IgD-negative memory B cell (primary cell): Measurements from ENCODE around the gene SMPD1. TPM values are rescaled to one million over a fixed set of nuclear protein-coding genes. Genes with fewer than 3 reads are reported as not detected.
A peak's percentile ranks its signal among the peaks of the same experiment; 100 is the strongest.

Experiments used
- H3K27ac Mint-ChIP-seq, 3 donors: one replicate each; pipeline ENCODE4 v1.8.0; 2020 to 2022; ENCODE audit warnings: mild to moderate bottlenecking in 3 of 3, mixed read lengths in 3 of 3, moderate library complexity in 1 of 3
- H3K27me3 Mint-ChIP-seq: one replicate; pipeline ENCODE4 v1.8.0; 2021; ENCODE audit warnings: mixed read lengths
- H3K36me3 Mint-ChIP-seq: one replicate; pipeline ENCODE4 v1.8.0; 2020; ENCODE audit warnings: mild to moderate bottlenecking, mixed read lengths
- H3K4me1 Mint-ChIP-seq, 3 donors: one replicate each; pipeline ENCODE4 v1.8.0; 2020 to 2022; ENCODE audit warnings: mixed read lengths in 3 of 3, mild to moderate bottlenecking in 1 of 3
- H3K4me3 Mint-ChIP-seq, 4 donors: one replicate each; pipeline ENCODE4 v1.8.0; 2020 to 2022; ENCODE audit warnings: mild to moderate bottlenecking in 4 of 4, mixed read lengths in 4 of 4, moderate library complexity in 3 of 4
- H3K9me3 Mint-ChIP-seq, 3 donors: one replicate each; pipeline ENCODE4 v1.8.0; 2020 to 2021; ENCODE audit warnings: mixed read lengths in 3 of 3, mild to moderate bottlenecking in 1 of 3
- polyA plus RNA-seq: library from polyadenylated mRNA; unstranded; fragments of 300-500 nt; fragmentation: Illumina TruSeq; gene quantifications from one replicate; pipeline ENCODE4 v1.2.3, GENCODE V29; 2021

Gene SMPD1
- polyA plus RNA-seq, 1 donor from 2014 or later = 4.9 TPM

DNA sequence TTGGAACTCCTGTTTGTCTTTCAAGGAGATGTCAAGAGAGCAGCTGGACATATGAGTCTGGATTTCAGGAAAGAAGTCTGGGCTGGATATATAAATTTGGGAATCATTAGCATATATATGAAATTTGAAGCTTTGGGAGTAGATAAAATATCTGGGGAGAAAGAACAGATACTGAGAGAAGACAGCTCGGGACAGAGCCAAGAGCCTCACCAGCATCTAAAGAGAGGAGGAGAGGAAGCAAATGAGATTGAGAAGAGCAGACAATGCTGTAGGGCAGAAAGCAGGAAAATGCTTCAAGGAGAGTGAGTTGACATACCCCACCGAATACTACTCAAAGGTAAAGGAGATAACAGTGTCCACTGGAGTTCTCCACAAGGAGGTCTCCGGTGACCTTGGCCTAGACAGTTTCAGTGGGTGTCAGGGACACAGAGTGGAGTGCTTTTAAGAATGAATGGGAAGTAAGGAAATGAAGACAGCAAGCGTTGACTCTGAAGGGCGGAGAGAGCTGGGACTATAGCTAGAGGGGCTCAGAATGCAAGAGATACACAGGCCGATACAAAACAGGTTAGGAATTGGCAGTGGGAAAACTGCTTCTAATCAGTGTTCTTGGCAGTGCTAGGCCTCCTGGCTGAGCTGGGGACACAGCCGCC, 27.8 kb downstream of the SMPD1 start:
- Mint-ChIP-seq H3K27me3 (peaks cover 12% of the 10 kb centered on the region), H3K36me3 (no peaks in the 10 kb centered on the region), H3K4me1 (peaks cover 1 to 6% (median 4%) of the 10 kb centered on the region in 3 donors), H3K9me3 (no peaks in the 10 kb centered on the region), H3K27ac (no peak overlapping the region), H3K4me3 (no peak overlapping the region)

DNA sequence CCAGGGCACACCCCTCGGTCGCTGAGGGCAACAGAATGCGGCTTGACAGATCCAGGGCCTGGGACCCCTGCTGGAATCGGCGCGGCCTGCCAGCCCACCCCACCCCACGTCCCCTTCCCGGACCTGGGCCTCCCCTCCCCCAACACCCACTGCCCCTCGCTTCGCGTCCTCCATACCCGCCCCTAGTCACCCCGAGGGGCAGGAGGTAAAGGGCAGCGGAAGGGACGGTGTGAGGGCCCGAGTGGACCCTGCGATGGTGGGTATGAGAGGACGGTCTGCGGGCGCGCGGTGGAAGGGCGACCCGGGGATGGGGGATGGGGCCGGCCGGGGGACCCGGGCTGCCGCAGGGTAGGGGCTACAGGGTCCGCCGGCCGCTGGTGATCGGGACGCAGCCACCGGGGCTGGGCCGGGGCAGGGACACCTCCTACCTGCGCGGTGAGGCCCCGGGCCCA, 28.3 kb downstream of the SMPD1 start:
- H3K4me3 Mint-ChIP-seq = no peak overlapping the region

DNA sequence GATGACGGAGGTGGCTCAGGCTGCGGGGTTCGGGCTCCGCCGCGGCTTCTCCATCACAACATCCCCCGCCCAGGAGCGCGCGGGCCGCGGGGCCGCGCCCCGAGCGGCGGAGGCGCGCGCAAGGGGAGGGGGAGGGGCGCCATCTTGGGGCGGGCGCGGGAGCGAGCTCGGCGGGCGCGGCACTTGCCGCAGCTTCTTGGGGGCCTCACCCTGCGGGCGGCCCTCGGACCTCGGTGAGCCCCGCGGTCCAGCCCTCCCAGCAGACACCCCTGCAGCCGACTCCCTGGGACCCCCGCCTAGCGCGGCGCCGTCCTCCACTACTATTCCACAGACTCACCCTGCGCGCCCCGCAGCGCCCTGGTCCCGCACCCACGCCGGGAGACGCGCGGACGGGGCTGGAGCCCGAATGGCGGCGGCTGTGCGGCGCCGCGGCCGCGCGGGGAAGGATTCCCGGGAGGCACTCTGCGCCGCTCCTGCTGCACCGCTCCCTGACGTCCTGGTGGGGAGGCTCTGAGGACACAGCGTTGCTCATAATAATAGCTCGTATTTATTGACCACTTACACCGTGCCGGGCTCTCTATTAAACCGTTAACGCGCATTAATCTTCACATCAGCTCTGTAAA, 28.8 kb downstream of the SMPD1 start, which contains the start of gene APBB1:
TSS of gene APBB1 (minus strand) at position 86 of the 623 bp plus-strand sequence. CDS start 7,747 bp downstream, outside the sequence.
- Mint-ChIP-seq H3K27me3 (peaks cover 14% of the 10 kb centered on the region), H3K9me3 (no peaks in the 10 kb centered on the region), H3K27ac (peak within 1 kb of the TSS; percentile 33 to 63 (median 55)), H3K4me1 (peaks cover 1 to 4% (median 4%) of the 10 kb centered on the region in 3 donors), H3K4me3 (peak within 1 kb of the TSS in 3 of 4 donors; percentile 89 to 90 (median 89)), H3K36me3 (no peaks in the 10 kb centered on the region)

More for the DNA sequence above, 28.3 kb downstream of the SMPD1 start:
- H3K27me3 Mint-ChIP-seq = peaks cover 12% of the 10 kb centered on the region
- H3K36me3 Mint-ChIP-seq = no peaks in the 10 kb centered on the region
- H3K4me1 Mint-ChIP-seq = peaks cover 1 to 4% (median 4%) of the 10 kb centered on the region in 3 donors
- no peaks in the 10 kb centered on the region for H3K9me3 Mint-ChIP-seq
- H3K27ac Mint-ChIP-seq = no peak overlapping the region

DNA sequence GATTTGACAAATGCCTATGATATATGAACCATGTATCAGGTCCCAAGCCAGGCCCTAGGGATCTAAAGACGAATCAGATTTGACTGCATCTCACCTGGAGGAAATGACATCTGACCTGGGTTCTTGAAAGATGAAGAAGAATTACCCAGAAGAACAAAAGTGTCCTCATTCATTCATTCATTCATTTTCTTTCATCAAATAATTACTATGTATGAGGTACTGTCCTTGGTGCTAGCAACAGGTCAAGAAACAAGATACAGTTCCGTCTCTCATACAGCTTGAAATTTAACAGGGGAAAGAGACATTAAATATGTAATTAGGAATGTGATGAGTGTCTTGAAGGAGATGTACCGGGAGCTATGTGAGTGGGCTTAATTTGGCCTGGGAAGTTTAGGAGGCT, 30.4 kb downstream of the SMPD1 start:
- H3K36me3 Mint-ChIP-seq = no peaks in the 10 kb centered on the region
- H3K27ac Mint-ChIP-seq = no peak overlapping the region
- peak overlapping the region in 3 of 4 donors; percentile 2 to 89 (median 47) for H3K4me3 Mint-ChIP-seq
- H3K27me3 Mint-ChIP-seq = peaks cover 24% of the 10 kb centered on the region
- peaks cover 1 to 4% (median 4%) of the 10 kb centered on the region in 3 donors for H3K4me1 Mint-ChIP-seq
- no peaks in the 10 kb centered on the region for H3K9me3 Mint-ChIP-seq

DNA sequence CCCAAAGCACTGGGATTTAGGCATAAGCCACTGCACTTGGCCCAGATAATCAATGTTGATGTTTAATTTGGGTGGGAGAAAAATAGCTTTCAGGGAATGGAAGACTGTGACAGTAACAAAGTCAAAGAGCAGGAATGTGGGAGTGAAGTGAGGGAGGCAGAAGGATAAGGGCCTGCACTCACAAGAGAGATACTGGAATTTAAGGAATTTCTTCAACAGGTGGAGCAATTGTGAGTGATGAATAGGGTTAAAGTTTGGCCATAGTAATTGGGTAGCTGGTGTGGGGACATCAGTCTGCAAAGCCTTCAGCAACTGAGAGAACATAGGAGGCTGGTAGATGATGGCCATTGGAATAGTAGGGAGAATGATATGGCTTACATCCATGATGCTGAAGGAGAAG, 37.2 kb downstream of the SMPD1 start:
- H3K4me3 Mint-ChIP-seq = no peak overlapping the region
- peaks cover 18% of the 10 kb centered on the region for H3K27me3 Mint-ChIP-seq
- no peaks in the 10 kb centered on the region for H3K4me1 Mint-ChIP-seq
- no peaks in the 10 kb centered on the region for H3K9me3 Mint-ChIP-seq
- H3K36me3 Mint-ChIP-seq = peaks cover 2% of the 10 kb centered on the region
- no peak overlapping the region for H3K27ac Mint-ChIP-seq

DNA sequence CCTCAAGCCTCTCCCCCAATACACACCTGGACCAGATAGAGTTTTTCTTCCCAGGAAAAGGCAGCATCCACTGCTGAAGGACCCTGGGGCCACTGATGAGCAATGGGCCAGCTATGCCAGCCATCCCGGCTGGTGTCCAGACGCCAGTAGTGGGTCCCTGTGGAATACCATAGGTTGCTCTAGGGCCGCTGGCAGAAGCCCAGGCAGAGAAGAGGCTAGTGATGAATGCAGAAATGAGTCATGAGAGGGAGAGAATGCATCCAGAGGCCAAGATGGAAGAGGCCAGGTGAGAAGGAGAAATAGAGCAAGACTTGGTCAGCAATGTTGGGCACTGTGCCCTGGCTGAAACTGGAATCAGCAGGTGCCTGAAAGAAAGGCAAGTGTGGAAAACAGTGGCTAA, 41.6 kb downstream of the SMPD1 start:
- Mint-ChIP-seq H3K4me3 (no peak overlapping the region), H3K4me1 (peaks cover 0 to 2% (median 0%) of the 10 kb centered on the region in 3 donors), H3K27me3 (peaks cover 8% of the 10 kb centered on the region), H3K36me3 (peaks cover 2% of the 10 kb centered on the region), H3K27ac (no peak overlapping the region), H3K9me3 (no peaks in the 10 kb centered on the region)

DNA sequence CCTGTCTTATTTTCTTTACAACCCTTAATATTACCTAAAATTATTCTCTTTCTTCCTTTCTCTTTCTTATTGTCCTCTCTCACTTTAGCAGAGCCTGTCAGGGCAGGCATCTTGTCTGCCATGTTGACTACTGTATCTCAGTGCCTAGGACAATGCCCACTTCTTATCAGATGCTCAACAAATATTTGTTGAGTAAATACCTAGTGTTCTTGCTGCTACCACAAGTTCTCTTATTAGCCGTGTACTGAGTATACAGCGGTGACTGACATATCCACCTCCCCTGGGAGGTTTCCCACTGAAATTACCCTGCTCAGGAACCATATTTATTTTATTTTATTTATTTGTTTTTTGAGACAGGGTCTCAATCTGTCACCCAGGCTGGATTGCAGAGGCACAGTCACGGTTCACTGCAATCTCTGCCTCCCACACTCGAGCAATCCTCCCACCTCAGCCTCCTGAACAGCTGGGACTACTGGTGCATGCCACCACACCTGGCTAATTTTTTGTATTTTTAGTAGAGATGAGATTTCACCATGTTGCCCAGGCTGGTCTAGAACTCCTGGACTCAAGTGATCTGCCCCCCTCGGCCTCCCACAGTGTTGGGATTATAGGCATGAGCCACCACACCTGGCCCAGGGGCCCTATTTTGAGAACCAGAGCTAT, 43.9 kb downstream of the SMPD1 start:
- Mint-ChIP-seq H3K4me3 (no peak overlapping the region), H3K27me3 (peaks cover 8% of the 10 kb centered on the region), H3K4me1 (peaks cover 0 to 2% (median 0%) of the 10 kb centered on the region in 3 donors), H3K36me3 (peaks cover 2% of the 10 kb centered on the region), H3K27ac (no peak overlapping the region), H3K9me3 (no peaks in the 10 kb centered on the region)

DNA sequence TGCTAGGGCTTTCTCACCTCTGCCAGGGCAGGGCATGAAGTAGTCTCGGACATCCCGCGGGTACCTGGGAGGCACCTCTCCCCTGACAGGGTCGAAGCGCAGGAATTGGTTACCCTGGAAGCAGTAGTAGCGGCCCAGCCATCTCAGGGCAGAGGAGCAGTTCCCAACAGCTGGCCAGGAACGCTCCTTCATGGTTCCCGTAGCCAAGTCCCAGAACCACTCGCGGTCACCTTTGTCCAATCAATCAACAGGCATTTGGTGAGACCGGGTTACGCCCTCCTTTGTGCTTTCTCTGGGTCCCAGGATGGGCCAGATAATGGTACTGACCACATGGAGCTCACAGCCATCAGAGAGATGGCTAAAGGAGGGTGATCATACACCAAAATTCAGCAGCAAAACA, 47.1 kb downstream of the SMPD1 start:
- H3K4me1 Mint-ChIP-seq = peaks cover 0 to 2% (median 0%) of the 10 kb centered on the region in 3 donors
- no peaks in the 10 kb centered on the region for H3K9me3 Mint-ChIP-seq
- H3K27me3 Mint-ChIP-seq = peaks cover 8% of the 10 kb centered on the region
- no peak overlapping the region for H3K27ac Mint-ChIP-seq
- no peaks in the 10 kb centered on the region for H3K36me3 Mint-ChIP-seq
- no peak overlapping the region for H3K4me3 Mint-ChIP-seq

DNA sequence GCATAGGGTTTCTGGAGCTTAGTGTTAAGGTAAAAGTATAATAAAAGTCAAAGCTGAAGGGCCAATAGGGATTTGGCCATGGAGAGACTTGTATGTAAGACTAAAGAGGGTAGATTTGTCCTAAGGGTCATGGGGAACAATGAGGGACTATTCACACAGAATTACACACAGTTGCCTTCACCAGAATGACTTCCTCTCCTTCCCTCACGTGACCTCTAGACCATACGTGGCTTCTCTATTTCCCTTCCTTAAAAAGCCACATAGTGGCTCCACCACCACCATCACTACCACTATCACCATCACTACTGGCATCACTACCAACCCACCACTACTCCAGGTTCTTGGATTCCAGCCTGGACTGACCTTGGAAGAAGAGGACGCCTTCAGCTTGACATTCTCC, 47.7 kb downstream of the SMPD1 start:
- H3K36me3 Mint-ChIP-seq = no peaks in the 10 kb centered on the region
- no peak overlapping the region for H3K4me3 Mint-ChIP-seq
- H3K9me3 Mint-ChIP-seq = no peaks in the 10 kb centered on the region
- H3K4me1 Mint-ChIP-seq = peaks cover 0 to 2% (median 0%) of the 10 kb centered on the region in 3 donors
- H3K27me3 Mint-ChIP-seq = peaks cover 8% of the 10 kb centered on the region
- no peak overlapping the region for H3K27ac Mint-ChIP-seq

DNA sequence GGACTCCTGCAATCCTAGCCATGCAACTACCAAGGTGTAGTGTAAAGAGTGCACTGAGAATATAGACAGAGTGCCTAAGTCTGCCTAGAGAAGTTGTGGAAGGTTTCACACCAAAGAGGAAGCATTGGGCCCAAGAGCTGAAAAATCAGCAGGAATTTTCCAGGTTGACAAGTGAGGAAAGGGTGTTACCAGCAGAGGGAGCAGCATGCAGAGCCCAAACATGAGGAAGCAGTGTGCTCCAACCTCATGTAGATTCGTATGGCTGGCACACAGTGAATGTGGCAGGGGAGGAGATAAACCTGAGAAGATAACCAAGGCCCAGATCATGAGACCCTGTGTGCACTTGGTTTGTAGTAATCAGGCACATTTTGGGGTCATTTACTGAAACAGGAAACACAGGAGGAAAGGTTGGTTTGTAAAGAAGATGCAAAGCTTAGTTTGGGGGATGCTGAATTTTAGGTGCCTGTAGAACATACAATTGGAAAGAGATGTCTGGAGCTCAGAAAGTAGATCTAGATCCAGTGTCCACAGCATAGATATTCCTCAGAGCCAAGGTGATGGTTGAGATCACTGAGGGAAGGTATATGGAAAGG, 48.8 kb downstream of the SMPD1 start:
- Mint-ChIP-seq H3K27me3 (peaks cover 4% of the 10 kb centered on the region), H3K36me3 (no peaks in the 10 kb centered on the region), H3K4me1 (peaks cover 0 to 2% (median 0%) of the 10 kb centered on the region in 3 donors), H3K4me3 (no peak overlapping the region), H3K27ac (no peak overlapping the region), H3K9me3 (no peaks in the 10 kb centered on the region)

DNA sequence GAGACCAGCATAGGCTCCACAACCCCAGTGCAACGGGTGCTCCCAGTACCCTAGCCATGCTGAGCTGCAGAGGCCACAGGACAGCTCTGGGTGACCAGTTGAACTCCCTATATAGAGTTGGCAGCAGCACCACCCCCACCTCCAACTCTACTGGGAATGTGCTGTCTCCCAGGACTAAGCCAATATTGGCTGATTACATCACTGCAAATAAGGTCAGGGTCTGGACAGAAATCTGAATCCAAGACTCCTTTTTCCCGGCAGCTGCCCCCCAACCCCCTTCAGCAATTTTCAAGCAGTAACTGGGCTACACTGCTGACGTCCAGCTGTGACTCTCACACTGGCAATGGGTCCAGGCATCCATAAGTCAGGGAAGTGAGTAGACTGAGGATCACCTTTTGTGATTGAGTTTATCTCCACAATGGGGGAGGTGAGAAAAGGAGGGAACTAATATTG, 50.7 kb downstream of the SMPD1 start, which contains the start of gene HPX:
TSS of gene HPX (minus strand) at position 82 of the 453 bp plus-strand sequence. CDS start at position 58, 24 bp downstream.
- H3K4me1 Mint-ChIP-seq = no peaks in the 10 kb centered on the region
- H3K9me3 Mint-ChIP-seq = no peaks in the 10 kb centered on the region
- no peak within 1 kb of the TSS for H3K27ac Mint-ChIP-seq
- H3K36me3 Mint-ChIP-seq = no peaks in the 10 kb centered on the region
- peaks cover under 1% of the 10 kb centered on the region for H3K27me3 Mint-ChIP-seq
- H3K4me3 Mint-ChIP-seq = no peak within 1 kb of the TSS

DNA sequence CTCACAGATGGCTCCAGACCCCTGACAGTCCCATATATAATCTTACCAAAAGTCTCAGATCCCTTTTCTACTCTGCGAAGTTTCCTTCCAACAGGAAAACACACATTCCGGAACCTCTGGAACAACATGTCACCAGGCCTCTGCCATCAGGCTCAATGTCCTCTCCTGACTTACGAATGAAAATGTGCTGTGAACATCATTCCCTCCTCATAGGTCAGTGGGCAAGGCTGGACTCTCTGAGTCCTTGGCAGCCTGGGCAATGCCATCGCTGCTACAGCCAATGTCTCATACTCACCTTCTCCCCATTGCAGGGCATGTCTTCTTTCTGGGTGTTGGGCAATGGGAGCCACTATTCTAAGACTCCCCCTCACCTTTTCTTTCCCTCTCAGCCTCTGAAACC, 52.2 kb downstream of the SMPD1 start:
- Mint-ChIP-seq H3K4me1 (no peaks in the 10 kb centered on the region), H3K9me3 (no peaks in the 10 kb centered on the region), H3K27me3 (no peaks in the 10 kb centered on the region), H3K36me3 (no peaks in the 10 kb centered on the region), H3K27ac (no peak overlapping the region), H3K4me3 (no peak overlapping the region)

DNA sequence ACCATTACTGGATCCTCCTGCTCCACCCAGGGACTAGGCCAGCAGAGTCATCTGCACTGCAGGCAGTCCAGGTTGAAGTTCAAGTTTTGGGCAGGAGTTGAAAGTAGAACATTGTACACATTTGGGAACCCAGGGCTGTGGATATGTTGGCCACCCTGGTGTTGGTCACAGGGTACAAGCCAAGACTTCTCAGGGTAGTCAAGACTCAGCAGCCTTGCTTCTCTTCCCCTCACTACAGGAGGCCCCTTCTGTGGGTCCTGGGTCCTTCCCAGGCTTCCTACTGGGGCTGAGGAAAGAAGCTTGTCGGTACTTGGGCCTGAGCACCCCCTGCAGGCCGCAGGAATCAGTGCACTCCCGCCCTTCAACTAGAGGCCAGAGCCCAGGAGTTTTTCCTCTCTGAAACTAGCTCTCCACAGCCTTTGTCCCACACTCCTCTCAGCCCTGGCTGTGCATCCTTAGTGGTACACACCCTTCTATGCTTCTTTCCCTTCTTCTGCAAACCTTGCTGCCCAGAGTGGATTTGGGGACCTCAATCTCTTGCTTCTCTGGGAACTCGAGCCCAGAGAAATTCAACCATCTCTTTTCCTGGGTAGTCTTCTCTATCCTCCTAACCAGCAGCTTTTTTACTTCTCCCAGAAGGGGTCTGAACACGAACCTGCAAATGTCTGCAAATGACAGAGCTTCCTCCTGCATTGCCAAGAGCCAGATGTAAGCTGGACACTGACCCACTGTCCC, 53.2 kb downstream of the SMPD1 start:
- no peaks in the 10 kb centered on the region for H3K9me3 Mint-ChIP-seq
- no peaks in the 10 kb centered on the region for H3K36me3 Mint-ChIP-seq
- no peaks in the 10 kb centered on the region for H3K4me1 Mint-ChIP-seq
- no peak overlapping the region for H3K27ac Mint-ChIP-seq
- H3K27me3 Mint-ChIP-seq = no peaks in the 10 kb centered on the region
- H3K4me3 Mint-ChIP-seq = no peak overlapping the region
